GM19372 (cell line): ENCODE measurements around the gene GNLY.
A peak's percentile ranks its signal among the peaks of the same experiment; 100 is the strongest.
"Not testable (repeated sequence)": the region's sequence is repeated elsewhere in the genome, so short reads cannot be mapped to it uniquely, and the experiment has no call there.

ENCODE experiments used
- ATAC-seq: cut with Tn5 transposase; IDR thresholded peaks from one replicate; pipeline ENCODE4 v1.9.1; 2021; ENCODE audit warnings: mild to moderate bottlenecking, low read depth, moderate library complexity; ENCODE audit not compliant: unreplicated experiment

GNLY gene

GRCh38 chr2:85663594-85664565 lies 30.3 kb upstream of the GNLY start:
- no peak for ATAC-seq

DNA sequence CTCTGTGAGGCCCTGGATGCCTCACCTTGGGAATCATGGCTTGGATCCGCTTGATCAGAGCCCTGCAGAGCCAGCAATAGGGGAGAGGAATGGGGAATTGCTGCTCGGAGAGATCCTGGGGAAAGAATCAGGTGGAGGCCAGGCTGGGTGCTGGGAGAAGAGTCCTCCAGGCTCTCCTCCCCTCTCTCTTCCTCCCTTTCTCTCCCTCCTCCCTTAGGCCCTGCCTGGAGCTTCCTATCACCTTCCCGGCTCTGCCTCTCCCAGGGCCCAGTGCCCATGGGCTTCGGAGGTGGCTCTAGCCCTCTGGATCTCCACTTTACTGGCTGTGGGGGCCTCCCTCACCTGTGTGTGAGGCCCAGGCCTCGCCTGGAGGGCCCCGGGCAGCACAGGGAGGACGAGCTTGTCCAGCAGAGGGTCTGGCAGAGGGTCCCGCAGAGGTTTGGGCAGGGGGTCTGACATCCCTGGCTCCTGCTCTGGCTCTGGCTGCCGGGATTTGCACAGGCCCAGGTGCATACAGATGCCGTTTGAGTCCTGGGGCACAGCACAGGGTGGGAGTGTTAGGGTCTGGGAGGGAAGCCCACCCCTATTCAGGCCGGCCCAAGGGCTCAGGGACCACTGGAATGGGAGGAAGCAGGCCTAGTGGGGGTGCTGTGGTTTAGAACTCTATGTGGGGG lies 28.8 kb upstream of the GNLY start:
- ATAC-seq, result no peak

DNA sequence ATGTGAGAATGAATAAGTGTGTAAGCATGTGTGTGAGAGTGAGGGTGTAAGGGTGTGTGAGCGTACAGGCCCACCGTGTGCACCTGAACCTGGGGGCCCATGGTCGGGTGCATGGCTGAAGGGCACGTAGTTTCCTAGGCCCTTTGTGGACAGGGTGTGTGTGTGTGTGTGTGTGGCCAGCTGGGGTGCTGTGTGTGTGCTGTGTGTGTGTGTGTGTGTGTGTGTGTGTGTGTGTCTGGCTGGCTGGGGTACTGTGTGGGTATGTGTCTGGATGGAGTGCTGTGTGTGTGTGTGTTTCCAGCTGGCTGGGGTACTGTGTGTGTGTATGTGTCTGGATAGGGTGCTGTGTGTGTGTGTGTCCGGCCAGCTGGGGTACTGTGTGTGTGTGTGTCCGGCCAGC lies 28.1 kb upstream of the GNLY start:
- ATAC-seq, result no peak

DNA sequence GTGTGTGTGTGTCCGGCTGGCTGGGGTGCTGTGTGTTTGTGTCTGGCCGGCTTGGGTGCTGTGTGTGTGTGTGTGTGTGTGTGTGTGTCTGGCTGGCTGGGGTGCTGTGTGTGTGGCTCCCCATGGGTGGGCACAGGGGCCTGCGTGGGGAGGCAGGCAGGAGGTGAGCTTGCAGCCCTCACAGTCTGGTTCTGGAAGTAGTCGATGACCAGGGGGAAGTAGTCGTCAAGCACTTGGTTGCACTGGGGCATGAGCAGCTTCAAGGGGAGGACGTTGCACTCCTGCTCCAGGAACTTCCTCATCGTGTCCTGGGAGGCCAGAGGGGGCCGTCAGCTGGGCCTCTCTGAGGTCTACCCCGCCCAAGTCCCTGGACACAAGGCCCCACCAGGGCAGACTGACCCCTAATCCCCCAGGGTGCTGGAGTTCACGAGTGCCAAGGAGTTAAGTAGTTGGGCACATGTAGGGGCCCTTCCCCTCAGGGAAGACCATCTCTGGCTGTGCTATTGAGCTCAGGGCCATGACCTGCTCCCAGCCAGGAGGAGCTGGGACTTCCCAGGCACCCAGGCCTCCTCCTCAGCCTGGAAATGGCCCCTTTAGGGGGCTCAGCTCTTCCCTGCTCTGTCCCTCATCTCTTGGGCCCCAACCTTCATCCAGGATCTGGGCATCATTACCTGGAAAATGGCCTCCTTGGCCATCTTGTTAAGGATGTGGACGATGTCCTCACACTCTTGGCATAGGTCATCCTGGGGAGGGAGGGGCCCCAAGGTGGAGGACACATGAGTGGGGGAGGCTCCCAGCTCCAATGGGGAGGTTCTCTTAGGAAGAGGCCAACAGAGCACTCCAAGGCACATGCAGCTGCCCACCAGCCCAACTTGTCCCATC lies 27.5 kb upstream of the GNLY start:
- ATAC-seq, result no peak

DNA sequence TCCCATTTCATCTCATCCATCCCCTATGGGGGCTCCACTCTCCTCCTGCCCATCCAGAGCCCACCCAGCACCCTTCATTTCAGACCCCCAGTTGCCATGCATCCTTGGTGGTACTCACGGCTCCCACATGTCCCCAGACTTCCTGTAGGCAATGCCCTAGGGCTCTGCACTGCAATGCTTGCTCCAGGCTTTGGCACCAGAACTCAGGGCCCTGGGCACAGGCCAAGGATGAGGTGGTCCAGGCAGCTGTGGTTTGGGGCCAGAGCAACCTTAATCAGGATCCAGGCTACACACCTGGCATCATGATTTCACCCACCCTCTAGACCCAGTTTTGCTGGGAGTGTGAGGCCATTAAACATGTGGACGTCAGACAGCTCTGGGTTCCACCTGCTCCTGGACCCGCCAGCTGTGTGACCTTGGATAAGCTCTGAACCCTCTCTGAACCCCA lies 26.6 kb upstream of the GNLY start:
- no peak for ATAC-seq

DNA sequence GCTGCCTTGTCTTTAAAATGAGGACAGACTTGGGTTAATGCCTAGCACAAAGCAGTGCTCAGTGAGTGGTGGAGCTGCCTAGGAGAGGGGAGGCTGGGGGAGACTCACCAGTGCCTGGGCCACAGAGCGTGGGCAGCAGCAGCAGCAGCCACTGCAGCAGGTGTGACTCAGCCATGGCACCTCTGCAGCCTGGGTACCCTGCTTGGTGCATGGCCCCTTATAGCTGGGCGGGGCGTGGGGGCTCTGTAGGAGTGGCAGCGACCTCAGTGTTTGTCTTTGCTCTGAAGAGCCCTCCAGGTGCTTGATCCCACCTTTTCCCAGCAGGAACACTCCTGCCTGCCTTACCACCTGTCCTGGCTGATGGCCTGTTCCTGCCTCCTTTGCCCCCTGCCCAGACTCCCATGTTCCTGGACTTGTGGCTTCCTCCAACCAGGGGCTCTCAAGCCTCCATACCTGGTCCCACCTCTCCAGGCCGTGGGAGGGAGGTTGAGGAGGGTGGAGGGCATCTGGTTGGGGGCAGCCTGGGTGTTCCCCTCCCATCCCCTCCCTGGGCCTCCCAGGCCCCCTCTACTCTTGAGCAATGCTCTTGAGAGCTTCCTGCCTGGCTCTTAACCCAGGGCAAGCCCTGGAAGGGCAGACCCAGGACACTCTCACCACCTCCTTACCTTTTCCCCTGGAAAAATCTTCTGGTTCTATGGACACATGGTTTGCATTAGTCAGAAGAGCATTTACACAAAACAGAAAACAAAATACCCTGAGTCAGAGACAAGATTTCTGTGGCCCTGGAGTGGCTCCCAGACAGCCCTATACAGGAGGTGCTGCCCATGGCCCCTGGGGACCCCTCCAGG lies 25.9 kb upstream of the GNLY start, which contains the start of gene SFTPB:
SFTPB (minus strand) TSS at position 191 of the 848 bp plus-strand sequence; CDS start at position 175, 16 bp downstream.
- no peak for ATAC-seq

DNA sequence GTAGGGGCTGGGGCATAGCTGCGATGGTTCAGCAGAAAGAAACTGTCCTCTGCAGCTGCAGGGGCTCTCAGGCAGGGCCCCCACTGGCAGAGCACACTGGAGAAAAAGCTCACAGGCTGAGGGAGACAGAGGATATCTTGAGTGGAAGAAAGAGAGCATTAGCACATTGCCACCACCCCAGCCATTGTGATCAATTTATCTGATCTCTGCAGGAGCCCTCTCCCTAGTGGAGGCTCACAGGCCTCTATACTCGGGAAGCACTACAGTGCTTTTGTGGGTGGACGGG lies 25.4 kb upstream of the GNLY start:
- no peak for ATAC-seq

DNA sequence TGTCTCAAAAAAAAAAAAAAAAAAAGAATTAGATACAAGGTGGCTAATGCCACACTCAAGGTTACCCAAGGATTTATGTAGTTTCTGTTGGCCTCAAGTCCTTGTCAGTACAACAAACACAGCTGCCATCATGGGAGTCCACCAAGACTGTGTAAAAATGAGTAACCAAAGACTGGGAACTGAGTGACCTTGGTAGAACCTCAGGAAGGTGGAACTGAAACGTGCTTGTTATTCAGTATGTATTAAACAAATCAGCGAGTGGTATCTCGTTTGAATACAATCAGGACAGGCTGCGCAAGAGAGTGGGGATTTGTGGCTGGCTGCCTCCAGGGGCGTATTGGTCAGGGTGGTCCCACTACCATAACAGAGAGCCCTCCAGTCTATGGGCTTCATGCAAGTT lies 24.6 kb upstream of the GNLY start:
- peak; percentile 58 for ATAC-seq

DNA sequence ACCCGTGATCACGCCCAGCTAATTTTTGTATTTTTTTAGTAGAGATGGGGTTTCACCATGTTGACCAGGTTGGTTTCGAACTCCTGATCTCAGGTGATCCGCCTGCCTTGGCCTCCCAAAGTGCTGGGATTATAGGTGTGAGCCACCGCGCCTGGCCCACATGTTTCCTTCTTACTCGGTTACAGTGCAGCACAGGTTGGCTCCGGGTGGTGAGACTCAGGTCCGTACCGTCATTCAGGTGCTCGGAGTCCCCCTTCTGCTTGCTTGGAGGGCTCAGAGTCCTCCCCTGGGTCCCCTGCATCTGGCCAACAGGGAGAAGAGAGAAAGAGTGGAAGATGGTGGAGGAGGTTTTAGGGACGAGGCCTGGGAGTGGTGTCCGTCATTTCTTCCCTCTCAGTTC lies 23.7 kb upstream of the GNLY start:
- not testable (repeated sequence) for ATAC-seq

DNA sequence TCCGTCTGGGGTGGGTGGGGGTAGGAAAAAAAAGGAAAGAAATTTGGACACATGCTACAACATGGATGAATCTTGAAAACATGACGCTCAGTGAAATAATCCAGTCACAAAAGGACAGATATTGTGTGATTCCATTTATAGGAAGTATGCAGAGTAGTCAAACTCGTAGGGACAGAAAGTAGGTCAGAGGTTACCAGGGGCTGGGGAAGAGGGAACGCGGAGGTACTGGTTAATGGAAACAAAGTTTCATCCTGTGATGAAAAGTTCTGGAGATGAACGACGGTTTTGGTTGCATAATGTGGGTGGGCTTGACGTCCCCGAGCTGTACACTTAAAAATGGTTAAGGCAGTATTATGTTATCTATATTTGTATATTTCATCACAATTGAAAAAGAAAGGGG lies 21.7 kb upstream of the GNLY start:
- ATAC-seq, result no peak

- ATAC-seq, result no peak
Observed at GRCh38 chr2:85673716-85674375, 20.3 kb upstream of the GNLY start.

DNA sequence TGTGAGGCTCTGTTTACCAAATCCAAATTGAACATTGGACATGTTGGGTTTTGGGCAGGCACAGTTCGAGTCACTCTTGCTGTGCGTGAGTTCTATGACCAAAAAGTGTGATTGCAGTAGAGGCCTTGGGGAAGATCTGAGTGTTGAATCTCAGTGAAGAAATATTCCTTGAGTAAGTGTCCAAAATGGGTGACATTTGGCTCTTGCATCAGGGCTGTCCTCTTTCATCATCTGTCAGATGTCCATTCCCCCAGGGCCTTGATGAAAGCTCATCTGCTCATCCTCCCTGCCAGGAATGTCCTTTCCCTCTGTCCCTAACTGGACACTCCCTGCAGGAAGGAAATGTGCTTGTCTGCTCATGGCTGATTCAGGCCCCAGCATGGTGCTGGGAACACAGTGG lies 19.7 kb upstream of the GNLY start:
- no peak for ATAC-seq

DNA sequence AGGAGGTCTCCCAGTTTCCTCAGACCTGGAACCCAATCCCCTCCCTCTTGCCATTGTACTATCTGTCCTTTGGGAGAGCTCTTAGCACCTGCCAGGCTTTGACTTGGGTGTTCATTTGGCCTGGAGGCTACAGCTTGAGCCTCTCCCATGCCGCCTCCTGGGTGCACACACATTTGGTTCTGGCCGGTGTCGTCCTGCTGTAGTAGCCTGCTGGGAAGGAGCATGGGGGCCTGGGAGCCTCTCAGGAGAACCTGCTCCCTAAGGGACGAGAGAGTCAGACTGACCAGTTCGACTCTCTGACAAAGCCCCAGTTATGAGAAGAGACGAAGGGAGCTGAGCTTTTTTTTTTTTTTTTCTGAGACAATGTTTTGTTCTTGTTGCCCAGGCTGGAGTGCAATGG lies 18.7 kb upstream of the GNLY start:
- ATAC-seq, result no peak

- no peak for ATAC-seq
Observed at GRCh38 chr2:85675866-85676548, 18.2 kb upstream of the GNLY start.

DNA sequence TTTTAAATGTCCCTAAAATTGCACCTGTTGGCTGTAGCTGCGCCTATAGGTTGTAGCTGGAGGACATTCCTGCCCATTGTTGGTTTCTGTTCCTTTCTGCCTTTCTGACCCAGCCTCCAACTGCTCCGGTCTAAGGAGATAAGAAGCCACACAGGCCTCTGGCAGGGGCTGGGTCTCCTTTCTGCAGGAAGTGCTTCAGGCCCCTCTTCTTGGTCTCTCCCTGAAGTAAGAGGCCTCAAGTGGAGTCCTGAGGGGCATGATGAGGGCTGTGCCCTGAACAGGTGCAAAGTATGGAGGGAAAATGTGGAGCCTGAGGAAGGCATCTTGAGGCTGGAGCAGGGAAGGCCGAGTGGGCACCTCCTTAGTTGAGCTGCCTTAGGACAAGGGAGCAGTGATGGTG lies 15.8 kb upstream of the GNLY start:
- ATAC-seq, result no peak

DNA sequence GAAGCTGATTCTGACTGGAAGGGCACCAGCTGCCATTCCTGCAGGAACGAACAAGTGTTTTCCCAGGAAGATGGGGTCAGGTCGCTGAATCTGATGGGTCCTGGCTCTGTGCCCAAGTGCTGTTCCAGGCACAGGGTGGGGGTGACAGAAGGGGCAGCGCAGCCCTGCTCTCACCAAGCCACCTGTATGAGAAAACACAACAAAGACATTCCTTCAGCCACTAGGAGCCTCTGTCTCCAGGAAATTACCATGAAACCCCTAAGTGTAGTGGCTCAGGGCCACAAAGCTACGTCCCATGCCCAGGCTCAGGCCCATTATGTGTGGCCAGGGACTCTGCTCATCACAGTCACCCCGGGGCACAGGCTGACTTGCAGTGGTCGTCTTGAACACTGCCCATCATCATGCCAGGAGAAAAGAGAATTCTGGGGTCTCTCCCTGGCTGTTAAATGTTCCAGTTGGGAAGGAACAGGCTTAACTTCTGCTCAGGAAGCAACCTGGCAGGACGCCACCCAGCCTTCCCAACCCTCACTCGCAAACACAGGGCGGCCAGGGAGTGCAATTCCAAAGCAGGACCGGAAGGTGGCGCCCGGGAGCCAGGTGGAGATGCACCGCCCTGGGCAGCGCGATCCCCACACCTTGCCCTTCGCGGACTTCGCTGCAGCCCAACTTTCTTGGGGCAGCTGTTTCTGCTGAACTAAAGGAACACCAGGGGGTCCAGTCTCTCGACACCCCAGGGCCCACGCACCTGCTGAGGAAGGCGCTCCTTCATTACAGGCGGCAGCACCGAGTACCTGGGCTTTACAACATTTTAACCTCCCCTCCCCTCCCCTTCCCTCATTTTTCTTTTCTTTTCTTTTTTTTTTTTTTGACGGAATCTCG lies 15.1 kb upstream of the GNLY start:
- ATAC-seq, result peak; percentile 65

DNA sequence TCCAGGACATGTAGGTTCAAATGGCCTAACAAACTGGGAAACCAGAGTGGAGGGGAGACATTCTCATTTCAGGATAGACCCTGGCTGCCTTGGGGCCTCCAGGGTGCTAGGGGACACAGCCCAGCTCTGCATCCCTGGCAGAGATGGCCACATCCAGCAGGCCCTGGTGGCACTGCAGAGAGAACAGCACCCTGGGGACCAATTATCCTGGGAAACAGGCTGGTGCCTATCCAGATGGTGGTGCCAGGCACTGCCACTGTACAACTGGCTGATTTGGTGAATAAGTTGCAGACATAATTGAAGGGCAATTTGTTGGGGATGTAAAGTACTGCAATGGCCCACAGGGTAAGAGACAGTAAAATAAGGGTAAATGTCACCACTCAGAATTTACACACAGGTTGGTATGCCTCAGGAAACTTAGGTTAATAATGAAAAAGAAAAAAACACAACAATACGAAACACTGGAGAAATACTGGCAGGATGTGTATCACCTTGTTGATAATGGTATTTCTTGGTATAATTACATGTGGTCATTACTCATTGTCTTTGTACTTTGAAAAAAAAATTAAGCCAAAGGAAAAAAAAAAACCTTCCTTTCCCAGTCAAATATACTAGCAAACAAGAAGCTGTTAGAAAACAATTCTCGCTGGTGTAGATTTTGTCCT lies 13.3 kb upstream of the GNLY start:
- ATAC-seq, result no peak
